Ovary (tissue), 3 donors: ENCODE data around the gene OGFOD3.

Experiments used
- CTCF ChIP-seq, 3 donors: fragments of 450-650 bp in 2 of 3; fragments of 200-600 bp in 1 of 3; IDR thresholded peaks; one replicate each; pipeline versions ENCODE4 v1.5.1 to v1.8.0; 2016 to 2022; ENCODE audit warnings: antibody characterized with exemption in 3 of 3, mild to moderate bottlenecking in 1 of 3
- EP300 ChIP-seq: sonication (generic); formaldehyde crosslinking; IDR thresholded peaks from one replicate; pipeline ENCODE4 v1.6.1; 2017; ENCODE audit warnings: antibody characterized with exemption
- POLR2A ChIP-seq: fragments of 450-650 bp; IDR thresholded peaks from one replicate; pipeline ENCODE4 v1.6.1; 2017; ENCODE audit warnings: antibody characterized with exemption, mild to moderate bottlenecking, moderate library complexity
- donor health status: DM: no; HTN: no; CAD: no.

- TF ChIP-seq CTCF (IDR thresholded peaks at IDR 0.05), result peak; percentile 85 to 98 (median 91)
- no peak for TF ChIP-seq POLR2A
- no peak for TF ChIP-seq EP300
Observed at GRCh38 chr17:82351713-82352488, 66.5 kb downstream of the OGFOD3 start.
